ENCODE data around the gene HOXB2. TPM values are rescaled to one million over a fixed set of nuclear protein-coding genes. Genes with fewer than 3 reads are reported as not detected.

HOXB2 gene
- total and polyA plus RNA-seq, 9 of the 15 experiments (the other 6 are each of a cell fraction or from before 2014, with no cell fraction given) = 2.1 to 97.7 (median 21.2) TPM

DNA sequence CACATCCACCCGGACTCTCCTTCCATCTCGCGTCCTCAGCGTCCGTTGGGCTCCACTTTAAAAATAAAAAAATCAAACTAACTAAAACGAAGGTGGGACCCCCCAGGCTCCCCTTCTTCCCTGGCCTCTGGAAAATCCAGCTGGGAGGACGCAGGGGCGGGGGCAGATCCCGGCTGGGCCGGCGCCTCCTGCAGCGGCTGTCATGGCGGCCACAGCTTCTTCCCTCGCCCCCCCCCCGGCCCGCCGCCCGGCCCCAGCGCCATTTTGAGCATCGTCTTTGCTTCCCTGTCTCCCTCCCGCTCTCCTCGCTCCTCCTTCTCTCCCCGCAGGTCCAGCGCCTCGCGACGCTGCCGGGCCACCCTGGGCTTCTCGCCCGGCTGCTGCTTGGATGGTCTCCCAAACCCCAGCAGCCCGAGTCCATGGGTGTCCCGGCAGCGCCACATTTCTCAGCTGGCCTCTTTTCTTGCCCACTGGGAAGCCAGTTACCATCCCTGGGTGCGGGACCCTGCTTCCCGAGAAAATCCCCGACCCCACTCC is 3.3 kb downstream of the HOXB2 start:
- WGBS (ENCODE audit: insufficient coverage, low coverage, missing lambda C conversion rate) = under 1% methylated on average over 34 of the region's 36 CpGs
- POLR2A ChIA-PET = interaction anchor here (0.7 to 2.0 kb wide), 10 partner anchors 9 to 1603 kb away, joined by 3 to 13 read pairs (median 4); no protein-coding TSS in a partner anchor
- TF ChIP-seq, protein P1, sequence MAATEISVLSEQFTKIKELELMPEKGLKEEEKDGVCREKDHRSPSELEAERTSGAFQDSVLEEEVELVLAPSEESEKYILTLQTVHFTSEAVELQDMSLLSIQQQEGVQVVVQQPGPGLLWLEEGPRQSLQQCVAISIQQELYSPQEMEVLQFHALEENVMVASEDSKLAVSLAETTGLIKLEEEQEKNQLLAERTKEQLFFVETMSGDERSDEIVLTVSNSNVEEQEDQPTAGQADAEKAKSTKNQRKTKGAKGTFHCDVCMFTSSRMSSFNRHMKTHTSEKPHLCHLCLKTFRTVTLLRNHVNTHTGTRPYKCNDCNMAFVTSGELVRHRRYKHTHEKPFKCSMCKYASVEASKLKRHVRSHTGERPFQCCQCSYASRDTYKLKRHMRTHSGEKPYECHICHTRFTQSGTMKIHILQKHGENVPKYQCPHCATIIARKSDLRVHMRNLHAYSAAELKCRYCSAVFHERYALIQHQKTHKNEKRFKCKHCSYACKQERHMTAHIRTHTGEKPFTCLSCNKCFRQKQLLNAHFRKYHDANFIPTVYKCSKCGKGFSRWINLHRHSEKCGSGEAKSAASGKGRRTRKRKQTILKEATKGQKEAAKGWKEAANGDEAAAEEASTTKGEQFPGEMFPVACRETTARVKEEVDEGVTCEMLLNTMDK (IDR thresholded peaks at IDR 0.05; ENCODE audit: borderline replicate concordance, insufficient read depth, low read depth, low read length, poor library complexity, severe bottlenecking) = no peak
- TF ChIP-seq, protein P2, sequence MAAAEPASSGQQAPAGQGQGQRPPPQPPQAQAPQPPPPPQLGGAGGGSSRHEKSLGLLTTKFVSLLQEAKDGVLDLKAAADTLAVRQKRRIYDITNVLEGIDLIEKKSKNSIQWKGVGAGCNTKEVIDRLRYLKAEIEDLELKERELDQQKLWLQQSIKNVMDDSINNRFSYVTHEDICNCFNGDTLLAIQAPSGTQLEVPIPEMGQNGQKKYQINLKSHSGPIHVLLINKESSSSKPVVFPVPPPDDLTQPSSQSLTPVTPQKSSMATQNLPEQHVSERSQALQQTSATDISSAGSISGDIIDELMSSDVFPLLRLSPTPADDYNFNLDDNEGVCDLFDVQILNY (CRISPR knock-in tag; IDR thresholded peaks at IDR 0.05) = no peak
- TF ChIP-seq ZNF764 (CRISPR knock-in tag; IDR thresholded peaks at IDR 0.05; ENCODE audit: low read depth) (no peak), HNRNPLL (IDR thresholded peaks at IDR 0.05; ENCODE audit: low read depth, low read length, poor library complexity, severe bottlenecking) (no peak), RHOXF2B (CRISPR knock-in tag; conservative IDR thresholded peaks at IDR 0.05) (no peak), PURB (CRISPR knock-in tag; IDR thresholded peaks at IDR 0.05; ENCODE audit: low read depth) (no peak), SNRNP70 (optimal IDR thresholded peaks at IDR 0.05; ENCODE audit: low read depth, low read length) (no peak), ZBTB8A (IDR thresholded peaks at IDR 0.05; ENCODE audit: partially characterized antibody) (no peak), RAD21 (CRISPR knock-in tag; conservative IDR thresholded peaks at IDR 0.05 in 1 of 2, IDR thresholded peaks at IDR 0.05 in 1 of 2) (no peak; a peak in 1 of 4 replicates), MAZ (CRISPR knock-in tag; conservative IDR thresholded peaks at IDR 0.05 in 1 of 2, IDR thresholded peaks at IDR 0.05 in 1 of 2) (peak; percentile 62 to 68), NFXL1 (CRISPR knock-in tag; IDR thresholded peaks at IDR 0.05) (no peak), NFE2 (IDR thresholded peaks at IDR 0.05; ENCODE audit: low read depth) (no peak)
- TF ChIP-seq, protein P3, sequence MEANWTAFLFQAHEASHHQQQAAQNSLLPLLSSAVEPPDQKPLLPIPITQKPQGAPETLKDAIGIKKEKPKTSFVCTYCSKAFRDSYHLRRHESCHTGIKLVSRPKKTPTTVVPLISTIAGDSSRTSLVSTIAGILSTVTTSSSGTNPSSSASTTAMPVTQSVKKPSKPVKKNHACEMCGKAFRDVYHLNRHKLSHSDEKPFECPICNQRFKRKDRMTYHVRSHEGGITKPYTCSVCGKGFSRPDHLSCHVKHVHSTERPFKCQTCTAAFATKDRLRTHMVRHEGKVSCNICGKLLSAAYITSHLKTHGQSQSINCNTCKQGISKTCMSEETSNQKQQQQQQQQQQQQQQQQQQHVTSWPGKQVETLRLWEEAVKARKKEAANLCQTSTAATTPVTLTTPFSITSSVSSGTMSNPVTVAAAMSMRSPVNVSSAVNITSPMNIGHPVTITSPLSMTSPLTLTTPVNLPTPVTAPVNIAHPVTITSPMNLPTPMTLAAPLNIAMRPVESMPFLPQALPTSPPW (CRISPR knock-in tag; IDR thresholded peaks at IDR 0.05) = peak; percentile 97
- TF ChIP-seq, protein P4, sequence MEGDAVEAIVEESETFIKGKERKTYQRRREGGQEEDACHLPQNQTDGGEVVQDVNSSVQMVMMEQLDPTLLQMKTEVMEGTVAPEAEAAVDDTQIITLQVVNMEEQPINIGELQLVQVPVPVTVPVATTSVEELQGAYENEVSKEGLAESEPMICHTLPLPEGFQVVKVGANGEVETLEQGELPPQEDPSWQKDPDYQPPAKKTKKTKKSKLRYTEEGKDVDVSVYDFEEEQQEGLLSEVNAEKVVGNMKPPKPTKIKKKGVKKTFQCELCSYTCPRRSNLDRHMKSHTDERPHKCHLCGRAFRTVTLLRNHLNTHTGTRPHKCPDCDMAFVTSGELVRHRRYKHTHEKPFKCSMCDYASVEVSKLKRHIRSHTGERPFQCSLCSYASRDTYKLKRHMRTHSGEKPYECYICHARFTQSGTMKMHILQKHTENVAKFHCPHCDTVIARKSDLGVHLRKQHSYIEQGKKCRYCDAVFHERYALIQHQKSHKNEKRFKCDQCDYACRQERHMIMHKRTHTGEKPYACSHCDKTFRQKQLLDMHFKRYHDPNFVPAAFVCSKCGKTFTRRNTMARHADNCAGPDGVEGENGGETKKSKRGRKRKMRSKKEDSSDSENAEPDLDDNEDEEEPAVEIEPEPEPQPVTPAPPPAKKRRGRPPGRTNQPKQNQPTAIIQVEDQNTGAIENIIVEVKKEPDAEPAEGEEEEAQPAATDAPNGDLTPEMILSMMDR (IDR thresholded peaks at IDR 0.05 in 2 of 3, conservative IDR thresholded peaks at IDR 0.05 in 1 of 3; ENCODE audit: insufficient read depth in 2 of 3, low read depth in 1 of 3, low read length in 3 of 3) = no peak

More for the DNA sequence above, 3.3 kb downstream of the HOXB2 start:
- H3K4me1 ChIP-seq (replicated peaks in 1 of 2; ENCODE audit: control insufficient read depth in 2 of 2, insufficient read depth in 2 of 2, low read length in 2 of 2) = peaks cover 25 to 29% of the 10 kb centered on the region in 2 experiments
- no peaks in the 10 kb centered on the region for H4K20me1 ChIP-seq (replicated peaks; ENCODE audit: control insufficient read depth, insufficient read depth, low read length)
- H3K9ac ChIP-seq (ENCODE audit: insufficient read depth in 1 of 2, low read depth in 2 of 2, low read length in 2 of 2) = peak overlapping the region; percentile 93 to 97
- H3K4me2 ChIP-seq (ENCODE audit: insufficient read depth, low read length) = peak overlapping the region; percentile 81
- H3K9me3 ChIP-seq (replicated peaks; ENCODE audit: control insufficient read depth, insufficient read depth, low read depth, low read length) = no peaks in the 10 kb centered on the region
- intact Hi-C loops (cut with micrococcal nuclease) = loop anchor here (5.0 kb wide), 1 partner anchor 49 kb away; no protein-coding TSS in a partner anchor
- no peaks in the 10 kb centered on the region for H3K27me3 ChIP-seq (ENCODE audit: control insufficient read depth in 2 of 2, insufficient read depth in 2 of 2, low read length in 2 of 2)
- ATAC-seq (peak; percentile 50), FAIRE-seq (no peak), DNase-seq (ENCODE audit: extremely low read depth in 1 of 4, low spot score in 3 of 4) (peak; percentile 53 to 80 (median 64))
- no peaks in the 10 kb centered on the region for H3K9me1 ChIP-seq (ENCODE audit: control insufficient read depth, insufficient read depth, low read length)
- peaks cover 20% of the 10 kb centered on the region; the same call in 1 of the 3 replicates for H3K36me3 ChIP-seq (ENCODE audit: control insufficient read depth, insufficient read depth, low read length)
- H3K27ac ChIP-seq (ENCODE audit: extremely low read depth, low read depth, low read length) = peak overlapping the region; percentile 95
- peak overlapping the region; percentile 37 for H2AFZ ChIP-seq (ENCODE audit: low read depth, low read length)
- H3K79me2 ChIP-seq (ENCODE audit: control insufficient read depth, insufficient read depth, low read length) = peaks cover 69% of the 10 kb centered on the region
- CTCF ChIA-PET (ENCODE audit: low intra/inter-chr PET ratio) = interaction anchor here (0.7 kb wide), 1 partner anchor 63 kb away, joined by 3 read pairs; no protein-coding TSS in a partner anchor
- peak overlapping the region; percentile 90 for H3K4me3 ChIP-seq
- no TSS peak for BruUV-seq (replicated peaks)
- in situ Hi-C loops (cut with MboI) = no loop called here
